AG09309 (cell line): ENCODE results near the gene PRRT3.
"Not testable (repeated sequence)": the region's sequence is repeated elsewhere in the genome, so short reads cannot be mapped to it uniquely, and the experiment has no call there.

Source experiments
- DNase-seq: peaks from one replicate; pipeline ENCODE4 v3.0.0-alpha.2; 2010; ENCODE audit warnings: low read depth
- H3K4me3 ChIP-seq: 2 replicates; pipeline ENCODE4 v1.5.1; 2011; ENCODE audit warnings: mild to moderate bottlenecking, low read depth, low read length, moderate library complexity; ENCODE audit not compliant: control insufficient read depth
- TF ChIP-seq, protein P1 (sequence below): IDR thresholded peaks from 2 replicates; pipeline ENCODE4 v1.5.1; 2011; ENCODE audit warnings: mild to moderate bottlenecking, low read depth, low read length, inconsistent platforms; ENCODE audit not compliant: insufficient read depth, control insufficient read depth; ENCODE audit errors: missing control alignments

Gene PRRT3

DNA sequence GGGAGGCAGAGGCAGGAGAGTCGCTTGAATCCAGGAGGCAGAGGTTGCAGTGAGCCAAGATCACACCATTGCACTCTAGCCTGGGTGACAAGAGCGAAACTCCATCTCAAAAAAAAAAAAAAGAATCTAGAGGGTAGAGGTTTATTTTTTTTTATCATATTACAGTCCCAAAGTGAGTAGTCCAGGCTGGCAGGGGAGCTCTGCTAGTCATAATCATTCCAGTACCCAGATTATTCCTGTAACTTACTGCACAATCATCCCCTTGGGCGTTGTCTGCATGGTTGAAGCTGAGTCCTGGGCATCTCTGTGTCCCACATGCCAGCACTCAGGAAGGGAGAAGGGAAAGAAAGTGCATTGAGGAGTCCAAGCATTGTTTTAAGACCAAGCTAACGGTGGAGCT lies 10.0 kb downstream of the PRRT3 start:
- TF ChIP-seq, protein P1, sequence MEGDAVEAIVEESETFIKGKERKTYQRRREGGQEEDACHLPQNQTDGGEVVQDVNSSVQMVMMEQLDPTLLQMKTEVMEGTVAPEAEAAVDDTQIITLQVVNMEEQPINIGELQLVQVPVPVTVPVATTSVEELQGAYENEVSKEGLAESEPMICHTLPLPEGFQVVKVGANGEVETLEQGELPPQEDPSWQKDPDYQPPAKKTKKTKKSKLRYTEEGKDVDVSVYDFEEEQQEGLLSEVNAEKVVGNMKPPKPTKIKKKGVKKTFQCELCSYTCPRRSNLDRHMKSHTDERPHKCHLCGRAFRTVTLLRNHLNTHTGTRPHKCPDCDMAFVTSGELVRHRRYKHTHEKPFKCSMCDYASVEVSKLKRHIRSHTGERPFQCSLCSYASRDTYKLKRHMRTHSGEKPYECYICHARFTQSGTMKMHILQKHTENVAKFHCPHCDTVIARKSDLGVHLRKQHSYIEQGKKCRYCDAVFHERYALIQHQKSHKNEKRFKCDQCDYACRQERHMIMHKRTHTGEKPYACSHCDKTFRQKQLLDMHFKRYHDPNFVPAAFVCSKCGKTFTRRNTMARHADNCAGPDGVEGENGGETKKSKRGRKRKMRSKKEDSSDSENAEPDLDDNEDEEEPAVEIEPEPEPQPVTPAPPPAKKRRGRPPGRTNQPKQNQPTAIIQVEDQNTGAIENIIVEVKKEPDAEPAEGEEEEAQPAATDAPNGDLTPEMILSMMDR = no peak
- DNase-seq = no peak
- H3K4me3 ChIP-seq = no peak overlapping the region

DNA sequence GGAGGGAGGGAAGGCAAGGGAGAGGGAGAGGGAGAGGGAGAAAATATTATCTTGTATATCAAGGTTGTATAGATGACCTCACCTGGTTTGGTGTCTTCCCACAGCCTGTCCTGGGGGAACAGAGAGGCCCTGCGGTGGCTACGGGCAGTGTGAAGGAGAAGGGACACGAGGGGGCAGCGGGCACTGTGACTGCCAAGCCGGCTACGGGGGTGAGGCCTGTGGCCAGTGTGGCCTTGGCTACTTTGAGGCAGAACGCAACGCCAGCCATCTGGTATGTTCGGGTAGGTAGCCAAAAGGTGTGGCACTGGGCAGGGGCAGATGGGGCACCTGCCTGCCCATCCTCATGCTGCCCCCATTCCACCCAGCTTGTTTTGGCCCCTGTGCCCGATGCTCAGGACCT lies 11.5 kb downstream of the PRRT3 start:
- DNase-seq = no peak
- no peak overlapping the region for H3K4me3 ChIP-seq
- TF ChIP-seq, protein P1 = no peak

DNA sequence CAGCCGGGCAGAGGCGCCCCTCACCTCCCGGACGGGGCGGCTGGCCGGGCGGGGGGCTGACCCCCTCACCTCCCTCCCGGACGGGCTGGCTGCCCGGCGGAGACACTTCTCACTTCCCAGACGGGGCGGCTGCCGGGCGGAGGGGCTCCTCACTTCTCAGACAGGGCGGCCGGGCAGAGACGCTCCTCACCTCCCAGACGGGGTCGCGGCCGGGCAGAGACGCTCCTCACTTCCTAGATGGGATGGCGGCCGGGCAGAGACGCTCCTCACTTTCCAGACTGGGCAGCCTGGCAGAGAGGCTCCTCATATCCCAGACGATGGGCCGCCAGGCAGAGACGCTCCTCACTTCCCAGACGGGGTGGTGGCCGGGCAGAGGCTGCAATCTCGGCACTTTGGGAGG lies 12.3 kb downstream of the PRRT3 start:
- H3K4me3 ChIP-seq, DNase-seq: not testable (repeated sequence)

DNA sequence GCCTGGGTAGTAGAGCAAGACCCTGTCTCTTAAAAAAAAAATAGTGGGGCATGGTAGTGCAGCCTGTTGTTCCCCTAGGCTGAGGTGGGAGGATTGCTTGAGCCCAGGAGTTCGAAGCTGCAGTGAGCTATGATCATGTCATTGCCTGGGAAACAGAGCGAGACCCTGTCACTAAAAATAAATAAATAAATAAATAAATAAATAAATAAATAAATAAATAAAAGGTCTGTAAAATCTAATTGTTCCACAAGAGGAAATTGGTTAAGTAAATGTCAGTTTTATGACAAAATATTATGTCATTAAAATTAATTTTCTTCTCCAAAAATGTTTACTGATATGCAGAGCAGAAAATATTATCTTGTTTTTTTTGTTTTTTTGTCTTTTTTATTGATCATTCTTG lies 13.2 kb downstream of the PRRT3 start:
- H3K4me3 ChIP-seq = no peak overlapping the region
- DNase-seq = no peak
- TF ChIP-seq, protein P1 = no peak

DNA sequence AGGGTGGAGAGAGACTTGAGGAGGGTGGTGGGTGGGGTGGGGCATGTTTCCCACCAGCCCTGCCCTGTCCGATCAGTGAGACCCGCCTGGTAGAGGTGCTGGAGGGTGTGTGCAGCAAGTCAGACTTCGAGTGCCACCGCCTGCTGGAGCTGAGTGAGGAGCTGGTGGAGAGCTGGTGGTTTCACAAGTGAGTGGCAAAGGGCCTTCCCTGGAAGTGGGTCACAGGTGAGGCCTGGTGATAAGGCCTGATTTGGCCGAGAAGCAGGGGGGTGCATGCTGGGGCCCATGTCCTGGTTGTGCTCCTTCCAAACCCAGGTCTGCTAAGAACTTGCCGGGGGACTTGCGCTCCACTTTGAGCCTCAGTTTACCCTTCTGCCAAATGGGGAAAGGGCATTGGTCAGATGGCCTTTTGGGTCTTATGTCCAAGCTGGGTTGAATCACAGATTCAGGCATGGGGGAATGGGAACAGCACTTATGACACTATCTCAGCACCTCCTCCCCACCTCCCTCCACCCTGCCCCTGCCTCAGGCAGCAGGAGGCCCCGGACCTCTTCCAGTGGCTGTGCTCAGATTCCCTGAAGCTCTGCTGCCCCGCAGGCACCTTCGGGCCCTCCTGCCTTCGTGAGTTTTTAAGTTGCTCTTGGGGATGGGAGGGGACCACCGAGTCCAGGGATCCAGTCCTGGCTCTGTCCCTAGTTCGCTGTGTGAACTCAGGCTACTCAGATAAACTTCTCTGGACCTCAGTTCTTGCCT lies 14.5 kb downstream of the PRRT3 start:
- no peak for DNase-seq
- no peak overlapping the region for H3K4me3 ChIP-seq

DNA sequence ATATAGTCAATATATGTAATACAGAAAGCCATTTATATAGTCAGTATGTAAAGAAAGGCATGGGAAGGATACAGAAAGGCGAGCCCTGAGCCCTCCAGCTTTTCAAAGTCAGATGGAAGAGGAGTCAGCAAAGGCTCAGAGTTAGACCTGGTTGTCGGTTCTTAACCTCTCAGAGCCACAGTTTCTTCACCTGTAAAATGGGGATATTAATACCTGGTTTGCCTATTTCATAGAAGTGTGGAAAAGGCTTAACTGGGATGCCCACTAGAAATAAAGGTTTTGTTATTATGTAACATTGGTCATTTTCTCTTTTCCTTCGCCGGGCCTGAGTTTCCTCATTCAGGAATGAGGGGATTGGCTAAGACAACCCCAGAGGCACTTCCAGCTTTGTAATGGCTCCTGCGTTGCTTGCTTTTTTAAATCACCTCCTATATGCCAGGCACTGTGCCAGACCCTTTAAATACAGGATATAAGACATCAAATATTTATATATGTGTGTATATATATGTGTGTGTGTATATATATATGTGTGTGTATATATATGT lies 16.2 kb downstream of the PRRT3 start:
- TF ChIP-seq, protein P1 = no peak
- DNase-seq = no peak
- H3K4me3 ChIP-seq = no peak overlapping the region

More for the DNA sequence above, 14.5 kb downstream of the PRRT3 start:
- TF ChIP-seq, protein P1 = no peak

DNA sequence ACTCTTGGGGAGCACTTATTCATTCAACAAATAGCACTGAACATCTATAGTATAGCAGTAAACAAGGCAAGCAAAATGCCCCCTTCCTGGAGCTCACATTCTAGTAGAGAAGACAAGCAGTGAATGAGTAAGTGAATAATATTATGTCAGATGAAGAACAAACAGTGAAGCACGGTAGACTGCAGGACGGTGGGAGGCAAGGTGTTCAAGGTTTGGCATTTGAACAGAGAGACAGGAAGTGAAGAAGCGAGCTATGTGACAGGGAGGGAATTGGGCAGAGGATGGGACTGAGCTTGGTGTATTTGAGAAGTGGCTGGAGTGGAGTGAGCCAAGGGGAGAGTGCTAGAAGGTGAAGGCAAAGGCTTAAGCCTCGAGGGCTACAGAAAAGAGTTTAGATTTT lies 17.2 kb downstream of the PRRT3 start:
- H3K4me3 ChIP-seq = no peak overlapping the region
- TF ChIP-seq, protein P1 = no peak
- DNase-seq = no peak
